ENCODE measurements around the gene FAM83C.
A peak's percentile ranks its signal among the peaks of the same experiment; 100 is the strongest.

The FAM83C gene

GRCh38 chr20:35270021-35270902 lies 22.0 kb downstream of the FAM83C start:
- H4K91ac ChIP-seq (ENCODE audit: low read depth, low read length, poor library complexity) = no peak overlapping the region
- H2BK5ac ChIP-seq (ENCODE audit: low read length) = no peak overlapping the region
- H2BK12ac ChIP-seq (ENCODE audit: low read length) = no peak overlapping the region
- peaks cover 0 to 5% of the 10 kb centered on the region in 2 donors for H3K36me3 ChIP-seq (replicated peaks in 1 of 2; ENCODE audit: control insufficient read depth in 2 of 2, insufficient read depth in 2 of 2, low read length in 2 of 2)
- H2AK5ac ChIP-seq (ENCODE audit: low read depth, low read length) = peak overlapping the region; percentile 18
- no peak overlapping the region for H3K4ac ChIP-seq (ENCODE audit: low read length)
- H3K9ac ChIP-seq (ENCODE audit: low read depth, low read length, poor library complexity) = no peak overlapping the region
- H3K4me2 ChIP-seq (ENCODE audit: insufficient read depth, low read length, poor library complexity, severe bottlenecking) = no peak overlapping the region
- H3K23ac ChIP-seq (ENCODE audit: low read depth, low read length, poor library complexity) = no peak overlapping the region
- H2BK15ac ChIP-seq (ENCODE audit: low read length) = no peak overlapping the region
- H3K4me3 ChIP-seq (ENCODE audit: low read length in 2 of 2) = no peak overlapping the region
- no peak overlapping the region for H2AFZ ChIP-seq (ENCODE audit: low read length)
- DNase-seq (ENCODE audit: low spot score) = no peak
- no peak overlapping the region for H2BK120ac ChIP-seq (ENCODE audit: low read depth, low read length)
- H3K27me3 ChIP-seq (ENCODE audit: control insufficient read depth in 3 of 3, insufficient read depth in 3 of 3, low read depth in 1 of 3, low read length in 3 of 3) = no peaks in the 10 kb centered on the region
- no peak overlapping the region for H3K27ac ChIP-seq (replicated peaks; ENCODE audit: low read length)
- H3K79me1 ChIP-seq (ENCODE audit: low read depth, low read length) = no peaks in the 10 kb centered on the region
- H3K9me3 ChIP-seq (replicated peaks in 1 of 2; ENCODE audit: control insufficient read depth in 2 of 2, insufficient read depth in 1 of 2, low read depth in 1 of 2, low read length in 2 of 2) = no peaks in the 10 kb centered on the region
- no peak overlapping the region for H3K18ac ChIP-seq (ENCODE audit: low read length)
- H3K14ac ChIP-seq (ENCODE audit: low read length) = no peak overlapping the region
- H3K4me1 ChIP-seq (ENCODE audit: control insufficient read depth in 2 of 2, insufficient read depth in 1 of 2, low read depth in 1 of 2, low read length in 2 of 2) = peaks cover 1 to 2% of the 10 kb centered on the region in 2 donors
- H4K8ac ChIP-seq (ENCODE audit: low read depth, low read length) = no peak overlapping the region
- WGBS, 2 donors (ENCODE audit: extremely low coverage in 2 of 2, insufficient read length in 2 of 2, insufficient replicate concordance in 1 of 2) = no CpG with 5 or more reads among the region's 19 CpGs

GRCh38 chr20:35269055-35269781 lies 23.0 kb downstream of the FAM83C start:
- H3K4me3 ChIP-seq (ENCODE audit: low read length in 2 of 2) = no peak overlapping the region
- WGBS, 2 donors (ENCODE audit: extremely low coverage in 2 of 2, insufficient read length in 2 of 2, insufficient replicate concordance in 1 of 2) = no CpG with 5 or more reads among the region's 14 CpGs
- DNase-seq (ENCODE audit: low spot score) = peak; percentile 77
- no peak overlapping the region for H4K91ac ChIP-seq (ENCODE audit: low read depth, low read length, poor library complexity)
- H3K9ac ChIP-seq (ENCODE audit: low read depth, low read length, poor library complexity) = no peak overlapping the region
- H2BK15ac ChIP-seq (ENCODE audit: low read length) = no peak overlapping the region
- H3K27me3 ChIP-seq (ENCODE audit: control insufficient read depth in 3 of 3, insufficient read depth in 3 of 3, low read depth in 1 of 3, low read length in 3 of 3) = no peaks in the 10 kb centered on the region
- no peak overlapping the region for H3K4me2 ChIP-seq (ENCODE audit: insufficient read depth, low read length, poor library complexity, severe bottlenecking)
- no peak overlapping the region for H2AK5ac ChIP-seq (ENCODE audit: low read depth, low read length)
- no peak overlapping the region for H3K23ac ChIP-seq (ENCODE audit: low read depth, low read length, poor library complexity)
- H2BK12ac ChIP-seq (ENCODE audit: low read length) = no peak overlapping the region
- H3K4me1 ChIP-seq (ENCODE audit: control insufficient read depth in 2 of 2, insufficient read depth in 1 of 2, low read depth in 1 of 2, low read length in 2 of 2) = peaks cover 2 to 5% of the 10 kb centered on the region in 2 donors
- no peak overlapping the region for H4K8ac ChIP-seq (ENCODE audit: low read depth, low read length)
- H2BK5ac ChIP-seq (ENCODE audit: low read length) = no peak overlapping the region
- H3K18ac ChIP-seq (ENCODE audit: low read length) = no peak overlapping the region
- H3K79me1 ChIP-seq (ENCODE audit: low read depth, low read length) = no peaks in the 10 kb centered on the region
- H2AFZ ChIP-seq (ENCODE audit: low read length) = peak overlapping the region; percentile 68
- no peaks in the 10 kb centered on the region for H3K36me3 ChIP-seq (replicated peaks in 1 of 2; ENCODE audit: control insufficient read depth in 2 of 2, insufficient read depth in 2 of 2, low read length in 2 of 2)
- H2BK120ac ChIP-seq (ENCODE audit: low read depth, low read length) = no peak overlapping the region
- H3K14ac ChIP-seq (ENCODE audit: low read length) = no peak overlapping the region
- H3K4ac ChIP-seq (ENCODE audit: low read length) = no peak overlapping the region
- no peak overlapping the region for H3K27ac ChIP-seq (replicated peaks; ENCODE audit: low read length)
- no peaks in the 10 kb centered on the region for H3K9me3 ChIP-seq (replicated peaks in 1 of 2; ENCODE audit: control insufficient read depth in 2 of 2, insufficient read depth in 1 of 2, low read depth in 1 of 2, low read length in 2 of 2)

- Histone ChIP-seq H3K9ac (ENCODE audit: low read depth, low read length, poor library complexity) (no peak overlapping the region), H4K8ac (ENCODE audit: low read depth, low read length) (no peak overlapping the region), H3K4me3 (ENCODE audit: low read length in 2 of 2) (no peak overlapping the region), H2BK5ac (ENCODE audit: low read length) (no peak overlapping the region), H3K27ac (replicated peaks; ENCODE audit: low read length) (no peak overlapping the region), H3K4me2 (ENCODE audit: insufficient read depth, low read length, poor library complexity, severe bottlenecking) (no peak overlapping the region), H3K27me3 (ENCODE audit: control insufficient read depth in 3 of 3, insufficient read depth in 3 of 3, low read depth in 1 of 3, low read length in 3 of 3) (no peaks in the 10 kb centered on the region), H3K36me3 (replicated peaks in 1 of 2; ENCODE audit: control insufficient read depth in 2 of 2, insufficient read depth in 2 of 2, low read length in 2 of 2) (no peaks in the 10 kb centered on the region), H2AFZ (ENCODE audit: low read length) (no peak overlapping the region), H4K91ac (ENCODE audit: low read depth, low read length, poor library complexity) (no peak overlapping the region), H2BK15ac (ENCODE audit: low read length) (peak overlapping the region; percentile 62), H3K4me1 (ENCODE audit: control insufficient read depth in 2 of 2, insufficient read depth in 1 of 2, low read depth in 1 of 2, low read length in 2 of 2) (peaks cover 10 to 15% of the 10 kb centered on the region in 2 donors), H3K9me3 (replicated peaks in 1 of 2; ENCODE audit: control insufficient read depth in 2 of 2, insufficient read depth in 1 of 2, low read depth in 1 of 2, low read length in 2 of 2) (no peaks in the 10 kb centered on the region), H3K18ac (ENCODE audit: low read length) (no peak overlapping the region), H3K14ac (ENCODE audit: low read length) (no peak overlapping the region), H3K4ac (ENCODE audit: low read length) (no peak overlapping the region), H3K79me1 (ENCODE audit: low read depth, low read length) (no peaks in the 10 kb centered on the region), H2AK5ac (ENCODE audit: low read depth, low read length) (peak overlapping the region; percentile 58), H2BK120ac (ENCODE audit: low read depth, low read length) (no peak overlapping the region), H3K23ac (ENCODE audit: low read depth, low read length, poor library complexity) (no peak overlapping the region), H2BK12ac (ENCODE audit: low read length) (no peak overlapping the region)
- no CpG with 5 or more reads among the region's 16 CpGs for WGBS, 2 donors (ENCODE audit: extremely low coverage in 2 of 2, insufficient read length in 2 of 2, insufficient replicate concordance in 1 of 2)
- no peak for DNase-seq (ENCODE audit: low spot score)
Measured at GRCh38 chr20:35267092-35267491, 25.1 kb downstream of the FAM83C start.

- no peak overlapping the region for H2BK12ac ChIP-seq (ENCODE audit: low read length)
- no peak overlapping the region for H3K14ac ChIP-seq (ENCODE audit: low read length)
- peaks cover 10 to 34% of the 10 kb centered on the region in 2 donors for H3K4me1 ChIP-seq (ENCODE audit: control insufficient read depth in 2 of 2, insufficient read depth in 1 of 2, low read depth in 1 of 2, low read length in 2 of 2)
- H3K27ac ChIP-seq (replicated peaks; ENCODE audit: low read length) = no peak overlapping the region
- H2AFZ ChIP-seq (ENCODE audit: low read length) = no peak overlapping the region
- no peak overlapping the region for H3K4ac ChIP-seq (ENCODE audit: low read length)
- no peak overlapping the region for H4K8ac ChIP-seq (ENCODE audit: low read depth, low read length)
- peak overlapping the region; percentile 2 for H3K18ac ChIP-seq (ENCODE audit: low read length)
- no peak overlapping the region for H2BK15ac ChIP-seq (ENCODE audit: low read length)
- no peaks in the 10 kb centered on the region for H3K9me3 ChIP-seq (replicated peaks in 1 of 2; ENCODE audit: control insufficient read depth in 2 of 2, insufficient read depth in 1 of 2, low read depth in 1 of 2, low read length in 2 of 2)
- no peak overlapping the region for H2BK120ac ChIP-seq (ENCODE audit: low read depth, low read length)
- no peak overlapping the region for H4K91ac ChIP-seq (ENCODE audit: low read depth, low read length, poor library complexity)
- no peak for DNase-seq (ENCODE audit: low spot score)
- no peaks in the 10 kb centered on the region for H3K36me3 ChIP-seq (replicated peaks in 1 of 2; ENCODE audit: control insufficient read depth in 2 of 2, insufficient read depth in 2 of 2, low read length in 2 of 2)
- H3K27me3 ChIP-seq (ENCODE audit: control insufficient read depth in 3 of 3, insufficient read depth in 3 of 3, low read depth in 1 of 3, low read length in 3 of 3) = no peaks in the 10 kb centered on the region
- H3K79me1 ChIP-seq (ENCODE audit: low read depth, low read length) = no peaks in the 10 kb centered on the region
- no peak overlapping the region for H3K23ac ChIP-seq (ENCODE audit: low read depth, low read length, poor library complexity)
- WGBS, 2 donors (ENCODE audit: extremely low coverage in 2 of 2, insufficient read length in 2 of 2, insufficient replicate concordance in 1 of 2) = no CpG with 5 or more reads among the region's 1 CpG
- no peak overlapping the region for H3K4me3 ChIP-seq (ENCODE audit: low read length in 2 of 2)
- H2AK5ac ChIP-seq (ENCODE audit: low read depth, low read length) = no peak overlapping the region
- H3K4me2 ChIP-seq (ENCODE audit: insufficient read depth, low read length, poor library complexity, severe bottlenecking) = no peak overlapping the region
- H2BK5ac ChIP-seq (ENCODE audit: low read length) = no peak overlapping the region
- H3K9ac ChIP-seq (ENCODE audit: low read depth, low read length, poor library complexity) = no peak overlapping the region
Measured at GRCh38 chr20:35264755-35265154, 27.5 kb downstream of the FAM83C start.

All from neuronal stem cell (in vitro differentiated cells).